SIG-M5 treated with dmso at 0.1 percent for 504 hours (cell line): ENCODE data around the gene GABBR2.

ENCODE experiments used
- DNase-seq: peaks from one replicate; lab custom pipeline; 2025; ENCODE audit not compliant: unreplicated experiment; lab: John Stamatoyannopoulos, UW

GABBR2 gene

GRCh38 chr9:98708933-98709911 lies at the start of gene GABBR2:
Gene GABBR2, minus strand, starts transcription at chr9:98708935. Its CDS starts 198 bp downstream, at chr9:98708737.
- DNase-seq: no peak

DNA sequence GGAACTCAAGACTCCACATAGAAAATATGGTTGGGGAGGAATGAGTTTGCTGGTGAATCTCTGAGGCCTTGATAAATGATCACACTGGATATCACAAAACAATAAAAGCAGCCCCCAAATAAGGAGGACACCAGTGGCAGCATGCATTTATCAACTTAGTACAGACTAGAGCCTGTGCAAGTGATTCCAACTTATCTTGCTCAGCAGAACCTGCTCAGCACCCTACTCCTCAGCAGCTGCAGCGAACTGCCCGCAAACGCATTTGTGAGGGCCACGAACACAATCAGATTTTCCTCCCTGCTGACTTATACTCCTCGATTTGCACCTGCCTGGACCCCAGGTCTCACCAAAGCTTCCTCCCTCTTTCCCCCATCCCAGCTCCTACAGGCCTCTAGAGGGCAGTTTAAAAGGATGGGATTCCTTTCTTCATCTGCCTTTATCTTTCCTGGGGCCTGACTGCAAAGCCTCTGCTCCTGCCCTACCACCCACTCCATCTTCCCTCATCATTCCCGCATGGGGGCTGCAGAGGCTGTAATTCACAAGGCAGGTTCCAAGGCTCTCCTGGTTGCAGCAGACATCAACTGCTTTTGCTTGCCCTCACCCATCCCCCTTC lies 46.4 kb upstream of the GABBR2 start:
- DNase-seq: no peak

- no peak for DNase-seq
Measured at GRCh38 chr9:98751210-98751609, 42.5 kb upstream of the GABBR2 start.

GRCh38 chr9:98750364-98751060 lies 41.8 kb upstream of the GABBR2 start:
- DNase-seq: peak; percentile 84

- no peak for DNase-seq
Measured at GRCh38 chr9:98747476-98747875, 38.7 kb upstream of the GABBR2 start.

- no peak for DNase-seq
Measured at GRCh38 chr9:98745470-98745869, 36.7 kb upstream of the GABBR2 start.

GRCh38 chr9:98743818-98744611 lies 35.3 kb upstream of the GABBR2 start:
- DNase-seq: no peak

DNA sequence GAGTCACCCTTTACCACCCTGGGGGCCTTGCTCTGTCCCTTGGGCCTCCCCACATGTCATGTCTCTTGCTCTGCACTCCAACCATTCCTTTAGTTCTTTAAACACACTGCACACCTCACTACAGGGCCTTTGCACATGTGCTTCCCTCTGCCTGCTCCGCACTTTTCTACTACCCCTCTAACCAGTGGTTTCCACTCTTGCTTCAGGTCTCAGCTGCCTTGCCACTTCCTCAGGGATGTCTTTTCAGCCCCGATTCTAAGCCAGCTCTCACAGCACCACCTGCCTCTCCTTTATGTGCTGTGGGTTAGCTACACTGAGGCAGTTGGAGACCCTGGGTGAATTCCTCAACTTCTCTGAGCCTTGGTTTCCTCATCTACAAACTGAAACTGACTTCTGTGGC lies 34.6 kb upstream of the GABBR2 start:
- DNase-seq: no peak

DNA sequence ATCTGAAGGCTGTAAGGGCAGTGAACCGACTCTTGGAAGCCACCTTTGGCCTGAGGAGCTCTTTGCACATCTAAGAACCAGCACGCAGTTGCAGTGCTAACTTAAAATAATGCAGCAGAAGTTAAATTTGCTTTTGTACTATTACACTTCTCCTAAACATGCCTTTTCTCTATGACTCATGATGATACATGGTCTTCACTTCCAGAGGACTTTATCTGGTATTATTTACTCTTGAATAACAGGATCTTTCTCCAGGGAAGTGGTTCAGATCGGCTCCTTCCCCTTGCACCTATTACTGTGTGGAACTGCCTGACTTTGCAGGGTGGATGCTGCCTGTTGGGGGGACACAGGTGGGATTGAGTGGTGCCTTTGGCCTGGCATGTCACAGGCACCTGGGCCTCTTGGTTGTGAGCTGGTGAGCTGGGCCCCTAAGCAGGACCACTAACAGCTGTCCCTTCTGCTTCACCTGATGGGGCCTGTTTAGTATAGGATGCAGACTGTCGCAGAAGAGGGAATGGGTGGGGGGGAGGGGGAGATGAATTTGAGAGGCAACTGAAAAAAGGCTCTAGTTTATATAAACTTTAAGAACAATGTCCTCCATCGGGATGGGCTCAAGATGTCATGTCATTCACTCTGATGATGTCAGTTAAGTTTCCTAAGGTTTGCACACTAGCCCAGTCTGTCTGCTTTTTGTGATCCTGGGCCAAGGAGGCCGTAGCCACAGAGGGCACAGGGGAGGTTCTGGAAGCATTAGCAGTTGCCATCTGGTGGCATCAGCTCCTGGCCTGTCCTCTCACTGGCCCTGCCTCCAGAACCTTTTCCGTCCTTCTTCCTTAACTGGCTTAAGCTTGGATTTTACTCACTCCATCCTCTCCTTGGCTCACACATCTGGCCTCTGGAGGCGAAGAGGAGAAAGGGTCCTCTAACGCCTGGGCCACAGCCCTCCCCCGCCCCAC lies 33.9 kb upstream of the GABBR2 start:
- DNase-seq: no peak

- DNase-seq: no peak
Measured at GRCh38 chr9:98740226-98740881, 31.6 kb upstream of the GABBR2 start.

- DNase-seq: no peak
Measured at GRCh38 chr9:98738741-98739140, 30.0 kb upstream of the GABBR2 start.

DNA sequence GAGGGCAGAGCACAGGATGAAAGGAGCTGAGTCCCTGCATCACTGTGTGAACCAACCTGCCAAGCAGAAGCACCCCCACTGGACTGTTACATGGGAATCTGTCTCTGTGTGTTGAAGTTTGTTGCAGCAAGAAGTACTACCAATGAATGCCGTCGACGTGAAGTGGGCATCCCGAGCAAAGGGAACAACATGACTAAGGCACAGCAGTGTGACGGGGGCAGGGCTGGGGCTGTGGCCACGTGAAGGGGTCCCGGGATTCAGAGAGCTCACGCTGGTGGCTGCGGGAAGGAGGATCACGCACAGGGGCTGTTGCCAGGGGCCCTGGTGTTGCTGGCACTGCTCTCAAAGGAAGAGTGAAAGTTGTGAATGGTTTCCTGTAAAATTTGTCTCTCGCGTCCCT lies 27.5 kb upstream of the GABBR2 start:
- DNase-seq: no peak

- DNase-seq: no peak
Measured at GRCh38 chr9:98732801-98733200, 24.1 kb upstream of the GABBR2 start.

GRCh38 chr9:98732091-98732490 lies 23.4 kb upstream of the GABBR2 start:
- no peak for DNase-seq

DNA sequence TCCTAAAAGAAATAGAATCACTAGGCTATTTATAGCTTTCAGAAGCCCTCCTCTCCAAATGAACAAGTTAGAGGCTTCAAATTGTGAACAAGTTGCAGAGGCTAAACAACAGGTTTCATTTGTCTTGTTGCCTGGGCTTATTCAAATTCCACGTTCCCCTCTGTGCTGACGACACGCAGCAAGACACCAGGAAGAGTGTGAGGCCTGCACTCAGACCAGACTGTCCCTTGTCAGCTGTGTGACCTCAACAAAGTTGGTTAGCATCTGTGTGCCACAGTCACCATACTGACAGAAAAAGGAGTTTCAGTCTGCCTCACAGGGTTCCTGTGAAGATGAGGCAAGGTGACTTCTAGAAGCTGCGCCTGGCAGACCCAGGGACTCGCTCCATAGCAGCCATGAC lies 22.1 kb upstream of the GABBR2 start:
- no peak for DNase-seq

DNA sequence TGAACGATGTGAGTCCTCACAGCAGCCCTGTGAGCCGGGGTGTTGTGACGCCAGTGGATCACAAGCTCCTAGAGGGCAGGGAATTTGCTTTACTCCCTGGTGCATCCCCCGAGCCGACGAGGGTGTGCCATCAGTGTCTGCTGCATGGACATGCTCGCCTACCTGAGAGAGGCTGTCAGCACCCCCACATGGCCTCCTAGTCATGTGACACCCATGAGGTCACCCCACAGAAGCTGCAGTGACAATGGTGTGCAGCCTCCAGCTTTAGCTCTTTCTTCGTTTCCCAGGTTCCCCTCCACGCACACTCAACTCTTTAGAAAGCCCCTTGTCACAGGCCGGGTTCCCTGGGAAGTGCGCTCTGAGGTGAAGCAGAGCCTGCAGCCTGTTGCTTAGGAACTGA lies 19.8 kb upstream of the GABBR2 start:
- DNase-seq: no peak

DNA sequence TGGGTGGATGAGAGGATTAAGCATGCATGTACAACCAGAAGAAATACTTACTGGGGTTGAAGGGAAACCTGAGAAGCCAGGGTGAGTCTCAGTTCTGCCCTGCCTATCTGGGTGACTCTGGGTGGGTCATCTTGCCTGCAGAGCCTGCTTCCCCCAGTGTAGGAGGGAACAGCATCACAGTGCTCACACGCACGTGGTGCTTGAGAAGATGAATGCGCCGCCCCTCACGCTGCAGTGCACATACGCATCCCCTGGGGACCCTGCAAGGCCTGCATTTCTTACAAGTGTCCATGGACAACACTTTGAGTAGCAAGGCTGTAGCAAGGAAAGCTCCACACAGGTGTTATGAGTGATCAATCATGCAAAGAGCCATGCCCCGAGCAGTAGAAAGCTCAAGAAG lies 18.7 kb upstream of the GABBR2 start:
- no peak for DNase-seq

DNA sequence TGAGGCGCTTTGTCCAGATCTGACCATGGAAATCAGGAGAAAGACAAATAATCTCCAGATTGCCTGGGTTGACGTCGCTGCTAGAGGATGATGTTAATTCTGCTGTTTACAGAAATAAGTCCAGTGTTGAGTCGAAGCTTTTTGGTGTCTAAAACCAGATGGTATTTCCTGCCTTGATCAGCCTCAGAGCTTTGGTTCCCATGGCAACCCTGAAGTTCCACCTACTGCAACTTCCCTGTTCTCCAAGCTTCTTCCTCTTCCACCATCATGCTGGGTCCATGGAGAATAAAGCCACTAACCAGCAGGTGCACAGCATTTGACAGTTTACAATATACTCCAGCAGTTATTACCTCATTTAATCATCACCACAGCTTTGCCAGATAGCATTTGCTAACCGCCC lies 18.0 kb upstream of the GABBR2 start:
- peak; percentile 73 for DNase-seq

GRCh38 chr9:98724810-98725530 lies 16.2 kb upstream of the GABBR2 start:
- DNase-seq: no peak
